ENCODE measurements around the gene GRIK5.
A peak's percentile ranks its signal among the peaks of the same experiment; 100 is the strongest.

DNA sequence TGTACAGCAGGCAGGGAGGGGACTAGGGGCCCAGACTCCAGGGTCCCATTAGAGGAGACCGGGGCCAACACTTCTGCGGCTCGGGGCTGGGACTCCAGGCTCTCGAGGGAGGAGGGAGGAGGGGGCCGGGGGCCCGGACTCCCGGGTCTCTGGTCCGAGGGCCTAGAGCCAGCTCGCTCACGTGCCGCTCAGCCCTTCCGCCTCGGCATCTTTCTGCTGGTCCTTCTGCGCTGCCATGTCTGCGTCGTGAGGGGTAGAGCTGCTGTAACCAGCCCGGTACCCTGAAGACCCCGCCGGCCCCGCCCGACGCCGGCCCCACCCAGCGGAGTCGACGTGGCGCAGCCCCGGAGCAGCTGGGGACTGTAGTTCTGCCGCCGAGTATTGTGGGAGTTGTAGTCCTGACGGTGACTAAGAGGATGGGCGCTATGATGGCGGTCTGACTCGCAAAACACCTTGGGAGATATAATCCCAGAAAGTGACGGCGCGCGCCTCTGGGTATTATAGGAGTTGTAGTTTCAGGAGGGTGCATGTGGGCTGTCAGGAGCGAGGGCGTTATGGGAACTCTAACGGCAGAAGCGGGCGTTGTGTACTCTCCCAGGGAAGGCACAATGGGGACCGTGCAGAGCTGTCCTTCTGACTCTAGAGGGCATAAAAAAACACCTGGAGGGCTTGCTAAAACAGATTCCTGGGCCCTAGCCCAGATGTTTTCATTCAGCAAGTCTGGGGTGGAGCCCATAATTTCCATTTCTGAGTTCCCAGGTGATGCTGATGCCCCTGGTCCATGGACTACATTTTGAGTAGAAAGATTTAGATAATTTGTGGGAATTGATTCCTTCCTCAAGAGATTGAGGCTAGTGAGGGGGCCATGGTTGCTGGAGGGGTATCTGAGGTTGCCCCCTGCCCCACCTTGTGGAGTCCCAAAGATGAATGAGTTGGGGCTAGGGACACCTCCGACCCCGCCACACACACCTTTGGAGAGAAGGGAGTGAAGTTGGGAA, 110.7 kb downstream of the GRIK5 start, which contains the start of gene RABAC1:
- TF ChIP-seq POLR2A (IDR thresholded peaks at IDR 0.05; ENCODE audit: low read depth, low read length): 0 out of 2 replicates have a peak, but pooled peaks have one; percentile 31
- TF ChIP-seq POLR2AphosphoS5 (IDR thresholded peaks at IDR 0.05; ENCODE audit: low read depth, low read length): no peak
- TF ChIP-seq TAF1 (IDR thresholded peaks at IDR 0.05; ENCODE audit: low read depth, low read length): 0 out of 2 replicates have a peak, but pooled peaks have one; percentile 31
- no peak for TF ChIP-seq SPI1 (IDR thresholded peaks at IDR 0.05; ENCODE audit: low read depth, low read length)

Measured in GM12891 (cell line).